ENCODE results near the gene CYP2F1. TPM values are rescaled to one million over a fixed set of nuclear protein-coding genes. Genes with fewer than 3 reads are reported as not detected.

The CYP2F1 gene
- total and polyA plus RNA-seq, 9 of the 15 experiments (the other 6 are each of a cell fraction or from before 2014, with no cell fraction given): 0.03 to 0.77 (median 0.18) TPM; not detected in 1

DNA sequence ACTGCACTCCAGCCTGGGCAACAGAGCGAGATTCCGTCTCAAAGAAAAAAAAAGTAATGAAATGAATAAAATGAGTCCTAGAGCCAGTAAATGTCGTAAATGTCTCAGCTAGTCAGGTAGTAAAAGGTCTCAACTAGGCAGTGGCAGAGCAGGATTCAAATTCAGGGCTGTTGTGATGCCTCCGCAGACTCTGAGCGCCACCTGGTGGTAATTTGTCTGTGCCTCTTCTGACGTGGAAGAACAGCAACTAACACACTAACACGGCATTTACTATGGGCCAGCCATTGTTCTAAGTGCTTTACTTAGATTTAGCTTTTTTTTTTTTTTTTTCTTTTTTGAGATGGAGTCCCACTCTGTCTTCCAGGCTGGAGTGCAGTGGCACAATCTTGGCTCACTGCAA, 30.2 kb downstream of the CYP2F1 start (continued):
- TF ChIP-seq TEAD4 (IDR thresholded peaks at IDR 0.05; ENCODE audit: low read length): no peak
- TF ChIP-seq TEAD4 (CRISPR knock-in tag; IDR thresholded peaks at IDR 0.05; ENCODE audit: borderline replicate concordance): no peak
- no peak for TF ChIP-seq HSF4 (CRISPR knock-in tag; IDR thresholded peaks at IDR 0.05; ENCODE audit: borderline replicate concordance)
- TF ChIP-seq XRCC4 (IDR thresholded peaks at IDR 0.05; ENCODE audit: extremely low read depth, insufficient read depth, insufficient read length): no peak
- TF ChIP-seq ARID1B (IDR thresholded peaks at IDR 0.05): no peak
- no peak for TF ChIP-seq EP400 (IDR thresholded peaks at IDR 0.05)
- no peak for TF ChIP-seq HMGXB4 (CRISPR knock-in tag; IDR thresholded peaks at IDR 0.05)
- TF ChIP-seq, protein P1, sequence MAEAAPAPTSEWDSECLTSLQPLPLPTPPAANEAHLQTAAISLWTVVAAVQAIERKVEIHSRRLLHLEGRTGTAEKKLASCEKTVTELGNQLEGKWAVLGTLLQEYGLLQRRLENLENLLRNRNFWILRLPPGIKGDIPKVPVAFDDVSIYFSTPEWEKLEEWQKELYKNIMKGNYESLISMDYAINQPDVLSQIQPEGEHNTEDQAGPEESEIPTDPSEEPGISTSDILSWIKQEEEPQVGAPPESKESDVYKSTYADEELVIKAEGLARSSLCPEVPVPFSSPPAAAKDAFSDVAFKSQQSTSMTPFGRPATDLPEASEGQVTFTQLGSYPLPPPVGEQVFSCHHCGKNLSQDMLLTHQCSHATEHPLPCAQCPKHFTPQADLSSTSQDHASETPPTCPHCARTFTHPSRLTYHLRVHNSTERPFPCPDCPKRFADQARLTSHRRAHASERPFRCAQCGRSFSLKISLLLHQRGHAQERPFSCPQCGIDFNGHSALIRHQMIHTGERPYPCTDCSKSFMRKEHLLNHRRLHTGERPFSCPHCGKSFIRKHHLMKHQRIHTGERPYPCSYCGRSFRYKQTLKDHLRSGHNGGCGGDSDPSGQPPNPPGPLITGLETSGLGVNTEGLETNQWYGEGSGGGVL (CRISPR knock-in tag; IDR thresholded peaks at IDR 0.05): no peak
- TF ChIP-seq SMAD1 (IDR thresholded peaks at IDR 0.05; ENCODE audit: low read depth, low read length, partially characterized antibody): no peak
- TF ChIP-seq CEBPG (CRISPR knock-in tag; IDR thresholded peaks at IDR 0.05): no peak
- TF ChIP-seq CEBPG (tag; conservative IDR thresholded peaks at IDR 0.05 in 1 of 2, IDR thresholded peaks at IDR 0.05 in 1 of 2): no peak
- TF ChIP-seq, protein P2, sequence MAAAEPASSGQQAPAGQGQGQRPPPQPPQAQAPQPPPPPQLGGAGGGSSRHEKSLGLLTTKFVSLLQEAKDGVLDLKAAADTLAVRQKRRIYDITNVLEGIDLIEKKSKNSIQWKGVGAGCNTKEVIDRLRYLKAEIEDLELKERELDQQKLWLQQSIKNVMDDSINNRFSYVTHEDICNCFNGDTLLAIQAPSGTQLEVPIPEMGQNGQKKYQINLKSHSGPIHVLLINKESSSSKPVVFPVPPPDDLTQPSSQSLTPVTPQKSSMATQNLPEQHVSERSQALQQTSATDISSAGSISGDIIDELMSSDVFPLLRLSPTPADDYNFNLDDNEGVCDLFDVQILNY (CRISPR knock-in tag; IDR thresholded peaks at IDR 0.05): no peak
- TF ChIP-seq, protein P3, sequence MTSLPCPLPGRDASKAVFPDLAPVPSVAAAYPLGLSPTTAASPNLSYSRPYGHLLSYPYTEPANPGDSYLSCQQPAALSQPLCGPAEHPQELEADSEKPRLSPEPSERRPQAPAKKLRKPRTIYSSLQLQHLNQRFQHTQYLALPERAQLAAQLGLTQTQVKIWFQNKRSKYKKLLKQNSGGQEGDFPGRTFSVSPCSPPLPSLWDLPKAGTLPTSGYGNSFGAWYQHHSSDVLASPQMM (CRISPR knock-in tag; IDR thresholded peaks at IDR 0.05): no peak
- TF ChIP-seq, protein P4, sequence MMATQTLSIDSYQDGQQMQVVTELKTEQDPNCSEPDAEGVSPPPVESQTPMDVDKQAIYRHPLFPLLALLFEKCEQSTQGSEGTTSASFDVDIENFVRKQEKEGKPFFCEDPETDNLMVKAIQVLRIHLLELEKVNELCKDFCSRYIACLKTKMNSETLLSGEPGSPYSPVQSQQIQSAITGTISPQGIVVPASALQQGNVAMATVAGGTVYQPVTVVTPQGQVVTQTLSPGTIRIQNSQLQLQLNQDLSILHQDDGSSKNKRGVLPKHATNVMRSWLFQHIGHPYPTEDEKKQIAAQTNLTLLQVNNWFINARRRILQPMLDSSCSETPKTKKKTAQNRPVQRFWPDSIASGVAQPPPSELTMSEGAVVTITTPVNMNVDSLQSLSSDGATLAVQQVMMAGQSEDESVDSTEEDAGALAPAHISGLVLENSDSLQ (IDR thresholded peaks at IDR 0.05): no peak
- TF ChIP-seq ZNF766 (CRISPR knock-in tag; conservative IDR thresholded peaks at IDR 0.05): no peak
- TF ChIP-seq ZNF512 (tag; IDR thresholded peaks at IDR 0.05): no peak
- TF ChIP-seq STAT5B (CRISPR knock-in tag; IDR thresholded peaks at IDR 0.05): no peak
- no peak for TF ChIP-seq POLR2A (conservative IDR thresholded peaks at IDR 0.05)
- no peak for TF ChIP-seq ZNF184 (CRISPR knock-in tag; IDR thresholded peaks at IDR 0.05)
- TF ChIP-seq PHF20 (IDR thresholded peaks at IDR 0.05; ENCODE audit: partially characterized antibody): no peak
- no peak for TF ChIP-seq JUNB (CRISPR knock-in tag; conservative IDR thresholded peaks at IDR 0.05)
- TF ChIP-seq POLR2B (IDR thresholded peaks at IDR 0.05; ENCODE audit: low read depth, partially characterized antibody): no peak
- TF ChIP-seq POLR3A (IDR thresholded peaks at IDR 0.05; ENCODE audit: borderline replicate concordance, extremely low read depth, insufficient read depth, insufficient read length): no peak
